Suprapubic skin (tissue), 4 donors: ENCODE measurements around the gene PLCL1. TPM values are rescaled to one million over a fixed set of nuclear protein-coding genes. Genes with fewer than 3 reads are reported as not detected.
A peak's percentile ranks its signal among the peaks of the same experiment; 100 is the strongest.

Experiments used
- DNase-seq, 2 donors: peaks; one replicate each; pipeline ENCODE4 v3.0.0-alpha.2; 2019; ENCODE audit warnings: low spot score in 2 of 2
- H3K27ac ChIP-seq: fragments of 200-600 bp; sonication (generic); one replicate; pipeline ENCODE4 v1.5.1; 2019
- H3K27me3 ChIP-seq: fragments of 200-600 bp; sonication (generic); one replicate; pipeline ENCODE4 v1.5.1; 2019
- H3K36me3 ChIP-seq: fragments of 200-600 bp; sonication (generic); one replicate; pipeline ENCODE4 v1.5.1; 2019
- H3K4me1 ChIP-seq: fragments of 200-600 bp; sonication (generic); one replicate; pipeline ENCODE4 v1.5.1; 2019
- H3K4me3 ChIP-seq: fragments of 200-600 bp; sonication (generic); one replicate; pipeline ENCODE4 v1.5.1; 2019; ENCODE audit warnings: mild to moderate bottlenecking
- H3K9me3 ChIP-seq: fragments of 200-600 bp; sonication (generic); one replicate; pipeline ENCODE4 v1.5.1; 2019
- CTCF ChIP-seq, 2 donors: fragments of 200-600 bp in 1 of 2; fragments of 450-650 bp in 1 of 2; sonication (generic) in 1 of 2; IDR thresholded peaks; one replicate each; pipeline ENCODE4 v1.5.1; 2016 to 2019; ENCODE audit warnings: antibody characterized with exemption in 2 of 2, mild to moderate bottlenecking in 1 of 2, moderate library complexity in 1 of 2
- EP300 ChIP-seq: sonication (generic); formaldehyde crosslinking; IDR thresholded peaks from one replicate; pipeline ENCODE4 v1.6.1; 2017; ENCODE audit warnings: antibody characterized with exemption
- POLR2A ChIP-seq, 2 donors: fragments of 450-650 bp; IDR thresholded peaks; one replicate each; pipeline ENCODE4 v1.6.1; 2017; ENCODE audit warnings: antibody characterized with exemption in 2 of 2, mild to moderate bottlenecking in 2 of 2, moderate library complexity in 2 of 2
- POLR2AphosphoS5 ChIP-seq, 3 donors: sonication (generic); formaldehyde crosslinking; IDR thresholded peaks; one replicate each; pipeline ENCODE4 v1.6.1; 2017; ENCODE audit warnings: antibody characterized with exemption in 3 of 3
- WGBS: methylation state at CpG from one replicate; pipeline ENCODE4 v1.1.5; 2018; 5-methylcytosine and 5-hydroxymethylcytosine counted together
- total RNA-seq, 4 donors: library from RNA; depleted of rRNA; stranded (reverse); fragments of >200 nt; gene quantifications; one replicate each; pipeline ENCODE4 v1.1.0, GENCODE V29; 2016

PLCL1 gene
- total RNA-seq, 4 donors from 2014 or later, result 2.4 to 2.6 (median 2.5) TPM

GRCh38 chr2:198114064-198114463 is 309.7 kb downstream of the PLCL1 start:
- Histone ChIP-seq H3K9me3 (no peaks in the 10 kb centered on the region), H3K27ac (no peak overlapping the region), H3K4me3 (no peak overlapping the region), H3K4me1 (no peaks in the 10 kb centered on the region), H3K27me3 (no peaks in the 10 kb centered on the region), H3K36me3 (no peaks in the 10 kb centered on the region)
- DNase-seq, result no peak
- no peak for TF ChIP-seq POLR2A (IDR thresholded peaks at IDR 0.05)
- 96% methylated on average over 1 of the region's 1 CpG for WGBS

GRCh38 chr2:198115201-198115600 is 310.8 kb downstream of the PLCL1 start:
- H3K27me3 ChIP-seq, result no peaks in the 10 kb centered on the region
- no peak overlapping the region for H3K4me3 ChIP-seq
- H3K9me3 ChIP-seq, result no peaks in the 10 kb centered on the region
- no peak for DNase-seq
- no peak for TF ChIP-seq CTCF (IDR thresholded peaks at IDR 0.05)
- no peak for TF ChIP-seq EP300
- H3K27ac ChIP-seq, result no peak overlapping the region
- no peaks in the 10 kb centered on the region for H3K4me1 ChIP-seq
- H3K36me3 ChIP-seq, result no peaks in the 10 kb centered on the region

GRCh38 chr2:198116756-198117155 is 312.4 kb downstream of the PLCL1 start:
- H3K4me3 ChIP-seq, result no peak overlapping the region

GRCh38 chr2:198117406-198118041 is 313.1 kb downstream of the PLCL1 start:
- H3K27me3 ChIP-seq, result no peaks in the 10 kb centered on the region
- H3K9me3 ChIP-seq, result no peaks in the 10 kb centered on the region
- H3K27ac ChIP-seq, result no peak overlapping the region
- WGBS, result 92% methylated on average over 4 of the region's 4 CpGs
- no peak for DNase-seq
- H3K4me3 ChIP-seq, result no peak overlapping the region
- H3K4me1 ChIP-seq, result no peaks in the 10 kb centered on the region
- no peaks in the 10 kb centered on the region for H3K36me3 ChIP-seq
- TF ChIP-seq EP300, result no peak

More at GRCh38 chr2:198116756-198117155, 312.4 kb downstream of the PLCL1 start:
- Histone ChIP-seq H3K9me3 (no peaks in the 10 kb centered on the region), H3K27me3 (no peaks in the 10 kb centered on the region), H3K36me3 (no peaks in the 10 kb centered on the region), H3K27ac (no peak overlapping the region), H3K4me1 (no peaks in the 10 kb centered on the region)
- 65% methylated on average over 1 of the region's 1 CpG for WGBS
- TF ChIP-seq EP300, result no peak
- TF ChIP-seq POLR2A (IDR thresholded peaks at IDR 0.05), result no peak
- no peak for TF ChIP-seq CTCF (IDR thresholded peaks at IDR 0.05)
- TF ChIP-seq POLR2AphosphoS5 (IDR thresholded peaks at IDR 0.05), result no peak
- DNase-seq, result no peak

GRCh38 chr2:198127627-198128026 is 323.2 kb downstream of the PLCL1 start:
- H3K27me3 ChIP-seq, result no peaks in the 10 kb centered on the region
- whole genome bisulfite sequencing, result 79% methylated on average over 1 of the region's 1 CpG
- no peaks in the 10 kb centered on the region for H3K4me1 ChIP-seq
- TF ChIP-seq CTCF (IDR thresholded peaks at IDR 0.05) (peak; percentile 22 to 37), POLR2A (IDR thresholded peaks at IDR 0.05) (no peak)
- no peak for DNase-seq
- no peak overlapping the region for H3K27ac ChIP-seq
- no peaks in the 10 kb centered on the region for H3K36me3 ChIP-seq
- no peaks in the 10 kb centered on the region for H3K9me3 ChIP-seq
- no peak overlapping the region for H3K4me3 ChIP-seq

- 81% methylated on average over 5 of the region's 5 CpGs for WGBS
- no peaks in the 10 kb centered on the region for H3K4me1 ChIP-seq
- TF ChIP-seq CTCF (IDR thresholded peaks at IDR 0.05) (no peak), POLR2AphosphoS5 (IDR thresholded peaks at IDR 0.05) (no peak), EP300 (no peak), POLR2A (IDR thresholded peaks at IDR 0.05) (no peak)
- H3K4me3 ChIP-seq, result no peak overlapping the region
- H3K27me3 ChIP-seq, result no peaks in the 10 kb centered on the region
- H3K9me3 ChIP-seq, result no peaks in the 10 kb centered on the region
- no peak for DNase-seq
- H3K27ac ChIP-seq, result no peak overlapping the region
- H3K36me3 ChIP-seq, result no peaks in the 10 kb centered on the region
Observed at GRCh38 chr2:198129609-198130008, 325.2 kb downstream of the PLCL1 start.
